ENCODE measurements around the gene KATNA1.

GRCh38 chr6:149628875-149629510, 19.5 kb downstream of the KATNA1 start:
- TF ChIP-seq EP300 (IDR thresholded peaks at IDR 0.05; ENCODE audit: borderline replicate concordance) (no peak), TCF12 (IDR thresholded peaks at IDR 0.05; ENCODE audit: low read depth) (no peak), TAF1 (IDR thresholded peaks at IDR 0.05; ENCODE audit: low read depth) (no peak), EGR1 (IDR thresholded peaks at IDR 0.05) (no peak)
